HG03095 (cell line): Measurements from ENCODE around the gene TMCC1.
A peak's percentile ranks its signal among the peaks of the same experiment; 100 is the strongest.

Source experiments
- ATAC-seq: cut with Tn5 transposase; IDR thresholded peaks from one replicate; pipeline ENCODE4 v1.9.1; 2021; ENCODE audit warnings: moderate library complexity; ENCODE audit not compliant: unreplicated experiment

TMCC1 gene

GRCh38 chr3:129626744-129627349, 266.7 kb downstream of the TMCC1 start:
- ATAC-seq, result peak; percentile 96

- no peak for ATAC-seq
Measured at GRCh38 chr3:129625072-129625874, 268.2 kb downstream of the TMCC1 start.

GRCh38 chr3:129624347-129625071, 269.0 kb downstream of the TMCC1 start:
- ATAC-seq, result no peak

DNA sequence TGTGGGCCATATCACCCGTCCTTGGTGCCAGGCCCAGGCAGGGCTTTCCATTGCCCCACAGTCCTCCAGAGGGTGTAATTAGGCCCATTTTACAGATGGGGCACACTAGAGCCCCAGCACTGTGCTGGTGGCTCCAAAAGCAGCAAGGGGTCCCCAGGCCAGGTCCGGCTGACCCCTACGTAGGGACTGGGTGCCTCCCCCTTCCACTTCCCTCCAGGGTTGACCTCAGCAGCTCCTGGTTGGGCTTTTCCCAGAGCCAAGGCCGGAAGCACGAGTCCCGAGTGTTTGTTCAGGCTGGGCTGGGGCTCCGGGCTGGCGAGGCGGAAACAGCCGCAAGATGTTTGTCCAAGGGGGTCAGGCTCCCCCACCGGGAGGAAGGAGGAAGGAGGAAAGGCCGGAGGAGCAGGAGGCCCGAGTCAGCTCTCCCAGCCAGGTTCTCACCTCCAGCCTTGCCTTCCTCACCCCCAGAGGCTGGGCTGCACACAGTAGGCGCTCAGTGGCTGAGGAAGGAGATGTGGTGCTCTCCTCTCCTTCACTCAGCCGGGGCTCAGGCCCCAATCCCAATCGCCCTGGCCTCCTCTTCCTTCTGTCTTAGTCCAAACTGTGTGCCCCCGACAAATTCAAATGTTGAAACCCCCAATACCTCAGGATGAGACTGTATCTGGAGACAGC, 269.9 kb downstream of the TMCC1 start:
- no peak for ATAC-seq

DNA sequence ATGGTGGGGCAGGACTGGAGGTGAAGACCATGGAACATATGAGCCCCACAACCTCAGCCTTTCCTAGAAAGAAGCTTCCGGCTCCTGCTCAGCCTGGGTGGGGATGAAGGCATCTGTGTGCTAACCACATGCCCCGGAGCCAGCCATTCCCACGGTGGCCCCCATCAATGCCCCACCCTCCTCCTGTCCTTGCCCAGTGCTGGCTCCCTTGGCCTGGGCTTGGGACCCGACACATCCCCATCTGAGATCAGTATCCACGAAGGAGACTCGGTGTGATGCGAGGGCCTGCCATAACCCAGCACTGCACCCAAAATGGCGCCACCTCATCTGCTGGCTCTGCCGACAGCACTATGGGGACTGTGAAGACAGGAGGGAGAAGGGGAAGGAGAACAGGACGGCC, 270.6 kb downstream of the TMCC1 start:
- no peak for ATAC-seq

GRCh38 chr3:129622226-129622874, 271.2 kb downstream of the TMCC1 start:
- ATAC-seq, result no peak

GRCh38 chr3:129621626-129622225, 271.8 kb downstream of the TMCC1 start:
- ATAC-seq, result no peak

DNA sequence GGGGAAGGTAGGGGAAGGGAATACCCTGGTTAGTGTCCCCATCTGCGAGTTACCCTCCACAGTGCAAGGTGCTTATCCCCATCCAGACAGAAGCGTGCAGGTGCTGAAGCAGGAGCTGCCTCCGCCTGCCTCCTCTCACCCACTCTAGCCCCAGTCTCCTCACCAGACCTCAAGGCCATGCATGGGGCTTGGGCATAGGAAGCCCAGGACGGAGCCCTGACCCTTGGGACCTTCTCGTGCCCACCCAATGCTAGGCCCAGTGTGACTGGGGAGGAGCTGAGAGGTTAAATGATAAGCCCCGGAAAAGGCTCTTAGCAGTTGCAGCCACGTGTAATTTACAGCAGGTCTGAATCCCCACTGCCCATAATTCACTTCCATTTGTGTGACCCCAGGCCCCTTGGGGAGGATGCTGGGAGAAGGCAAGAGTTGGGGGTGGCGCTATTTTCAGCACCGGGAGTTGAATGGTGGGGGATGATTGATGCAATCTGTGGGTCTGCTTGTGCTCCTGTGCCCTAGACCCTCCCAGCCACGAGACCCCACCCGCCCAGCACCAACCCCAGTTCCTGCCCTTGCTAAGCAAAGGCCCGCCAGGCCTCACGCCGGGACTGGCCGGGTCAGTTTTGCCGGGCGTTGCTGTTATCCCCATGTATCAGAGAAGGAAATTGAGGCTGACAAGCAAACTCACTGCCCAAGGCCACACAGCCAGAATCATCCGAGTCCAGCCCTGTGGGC, 272.5 kb downstream of the TMCC1 start:
- ATAC-seq, result no peak

DNA sequence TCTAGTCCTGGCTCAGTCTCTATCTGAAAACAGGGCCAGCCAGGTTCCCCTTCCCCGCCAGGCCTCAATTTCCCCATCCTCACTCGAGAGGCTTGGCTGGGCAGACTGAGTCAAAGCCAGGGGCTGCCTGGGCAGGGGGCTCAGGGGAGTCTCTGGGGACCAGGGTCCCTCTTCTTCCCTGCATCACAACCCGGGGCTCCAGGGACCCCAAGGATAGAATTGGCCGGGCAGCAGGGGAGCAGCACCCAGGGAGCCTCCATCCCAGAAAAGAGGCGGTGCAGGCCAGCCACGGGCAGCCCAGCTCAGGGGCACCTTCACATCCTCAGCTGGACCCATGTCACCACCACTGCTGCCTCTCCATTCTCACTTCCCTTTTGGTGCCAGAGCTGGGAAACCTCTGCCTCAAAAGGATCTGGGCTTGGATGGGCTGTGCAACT, 273.8 kb downstream of the TMCC1 start:
- ATAC-seq, result no peak

- ATAC-seq, result no peak
Measured at GRCh38 chr3:129618901-129619671, 274.4 kb downstream of the TMCC1 start.

GRCh38 chr3:129618186-129618820, 275.2 kb downstream of the TMCC1 start:
- no peak for ATAC-seq

DNA sequence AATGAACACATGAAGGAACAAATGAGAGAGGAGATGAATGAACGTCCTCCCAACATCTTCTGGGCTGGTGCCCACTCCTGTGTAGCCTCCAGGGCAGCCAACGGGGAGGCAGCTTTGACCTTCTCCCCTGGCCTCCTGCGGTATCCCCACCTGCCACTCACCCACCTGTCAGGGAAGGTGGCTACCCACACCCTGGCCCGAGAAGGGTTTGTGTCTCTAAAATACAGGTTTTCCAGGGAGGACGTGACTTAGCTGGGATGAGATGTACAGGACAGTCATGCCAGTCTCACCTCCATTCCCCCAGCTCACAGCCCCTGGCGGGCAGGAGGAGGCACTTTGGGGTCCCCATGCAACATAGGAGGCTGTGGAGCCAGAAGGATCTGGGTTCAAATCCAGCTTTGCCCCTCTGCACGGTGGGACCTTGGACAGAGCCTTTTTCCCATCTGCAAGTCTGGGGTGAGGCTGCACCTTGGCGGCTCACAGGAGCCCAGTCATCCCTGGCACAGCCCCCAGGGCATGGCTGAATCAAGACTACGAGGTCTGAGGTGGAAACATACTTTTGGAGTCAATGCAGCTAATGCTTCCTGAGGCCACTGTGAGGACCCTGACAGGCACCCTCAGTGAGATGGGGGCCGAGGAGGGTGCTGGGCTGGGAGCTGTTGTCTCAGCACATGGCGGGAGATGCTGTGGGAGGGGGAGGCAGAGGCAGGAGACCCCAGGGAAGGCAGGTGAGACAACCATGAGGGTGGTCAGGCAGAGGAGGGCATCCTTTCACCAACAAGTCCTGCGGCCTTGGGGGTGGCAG, 275.9 kb downstream of the TMCC1 start:
- no peak for ATAC-seq

DNA sequence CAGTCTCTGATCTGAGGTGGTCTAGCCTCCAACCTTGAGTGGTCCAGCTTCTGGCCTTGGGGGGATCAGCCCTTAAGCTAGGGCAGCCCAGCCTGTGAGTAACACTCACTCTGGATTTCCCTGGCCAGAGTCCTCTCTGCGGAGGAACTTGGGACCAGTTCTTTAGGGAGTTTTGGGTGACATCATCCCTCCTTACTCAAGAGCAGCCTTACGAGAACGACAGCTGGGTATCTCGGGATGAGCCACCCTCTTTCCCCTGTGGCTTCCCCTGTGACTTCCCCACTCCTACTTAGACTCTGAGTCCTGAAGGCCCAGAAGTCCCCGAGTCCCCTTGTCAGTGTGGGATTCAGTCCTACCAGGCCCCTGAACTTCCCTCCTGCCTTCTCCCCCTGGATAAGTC, 276.8 kb downstream of the TMCC1 start:
- no peak for ATAC-seq

DNA sequence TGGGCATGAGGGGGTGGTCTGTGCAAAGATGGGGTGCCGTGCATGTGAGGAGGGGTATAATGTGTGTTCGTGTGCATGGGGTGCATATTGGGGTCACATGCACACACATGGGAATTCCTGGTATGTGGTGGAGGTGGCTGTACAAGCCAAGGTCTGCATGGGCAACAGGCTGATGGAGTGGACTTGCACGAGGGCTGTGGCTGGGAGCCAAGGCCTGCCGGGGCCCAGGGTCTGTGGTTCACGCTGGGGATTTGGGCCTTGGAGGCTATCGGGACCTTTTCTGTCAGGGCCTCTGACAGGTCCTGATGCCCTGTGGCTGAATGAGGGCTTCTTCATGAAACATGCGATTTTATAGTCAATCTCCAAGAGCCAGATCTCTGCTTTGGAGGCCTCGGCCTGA, 277.2 kb downstream of the TMCC1 start:
- no peak for ATAC-seq

DNA sequence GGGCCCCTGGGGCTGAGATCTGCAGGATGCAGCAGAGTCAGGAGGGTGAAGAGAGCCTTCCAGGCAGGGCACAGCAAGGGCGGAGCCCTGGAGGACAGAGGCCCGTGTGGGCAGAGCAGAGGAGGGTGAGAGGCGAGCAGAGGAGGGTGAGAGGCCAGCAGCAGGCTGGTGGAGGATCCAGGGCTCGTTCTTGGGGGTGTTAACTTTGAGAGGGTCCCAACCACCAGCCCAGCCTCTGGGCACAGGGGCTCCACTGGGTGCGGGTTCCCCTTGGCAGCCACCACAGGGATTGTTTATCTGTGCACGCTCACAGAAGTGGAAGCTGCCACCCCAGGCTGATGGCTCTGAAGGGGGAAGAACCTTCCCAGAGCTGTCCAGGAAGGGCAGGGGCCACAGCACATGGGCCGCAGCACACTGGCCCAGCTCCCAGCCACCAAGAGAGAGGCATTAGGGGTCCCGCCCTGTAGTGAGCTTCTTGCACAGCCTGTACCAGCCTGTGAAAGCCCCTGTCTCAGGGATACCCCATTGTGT, 277.7 kb downstream of the TMCC1 start:
- no peak for ATAC-seq

DNA sequence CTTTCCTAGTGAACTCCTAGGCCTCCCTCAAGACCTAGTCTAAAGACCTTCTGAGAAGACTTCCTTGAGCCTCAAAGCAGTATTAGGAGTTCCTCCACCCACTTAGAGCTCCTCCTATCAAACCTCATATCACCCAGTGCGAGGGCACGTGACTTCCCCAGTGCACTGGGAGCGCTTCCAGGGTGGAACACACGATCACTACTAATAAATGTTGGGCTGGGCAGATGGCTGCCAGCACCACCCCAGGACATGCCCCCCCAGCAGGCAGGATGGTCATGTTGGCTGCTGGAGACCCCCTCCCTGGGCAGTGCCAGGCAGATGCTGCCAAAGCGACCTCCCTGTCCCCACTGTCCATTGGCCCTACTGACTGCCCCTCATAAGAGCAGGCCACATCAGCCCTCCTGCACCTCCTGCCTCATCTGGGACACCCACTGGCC, 278.6 kb downstream of the TMCC1 start:
- no peak for ATAC-seq

DNA sequence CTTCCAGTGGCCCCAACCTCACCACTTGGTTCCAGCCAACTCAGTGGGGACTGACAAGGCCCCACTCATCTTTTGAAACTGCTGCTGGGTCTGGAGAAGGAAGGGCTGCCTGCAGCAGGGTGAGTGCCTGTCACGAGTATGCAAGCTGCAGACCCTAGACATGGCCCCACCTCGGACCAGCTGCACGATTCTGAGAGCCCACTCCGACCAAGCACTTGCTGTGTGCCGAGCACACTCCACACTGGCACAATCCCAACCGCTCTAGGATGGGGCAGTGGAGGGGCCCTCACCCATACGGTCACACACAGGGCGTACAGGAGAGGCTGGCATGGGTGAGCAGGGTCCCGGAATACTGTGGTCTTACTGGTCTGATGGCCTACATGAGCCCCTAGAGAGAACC, 279.1 kb downstream of the TMCC1 start:
- no peak for ATAC-seq
